CD14-positive monocyte (primary cell): Measurements from ENCODE around the gene KIF9. TPM values are rescaled to one million over a fixed set of nuclear protein-coding genes. Genes with fewer than 3 reads are reported as not detected.

ENCODE experiments used
- DNase-seq, 3 donors: peaks; one replicate each; pipeline ENCODE4 v3.0.0-alpha.2; 2011 to 2022
- H2AFZ ChIP-seq: 2 replicates; pipeline ENCODE4 v1.6.0; 2012; ENCODE audit warnings: mild to moderate bottlenecking, low read depth, low read length, inconsistent platforms; ENCODE audit not compliant: insufficient read depth, poor library complexity, severe bottlenecking
- H3K27ac ChIP-seq, 2 donors: 1 replicate in 1 of 2; 2 replicates in 1 of 2; pipeline ENCODE4 v1.5.1; 2012 to 2013; ENCODE audit warnings: low read length in 2 of 2, control low read depth in 1 of 2, inconsistent platforms in 1 of 2, low read depth in 1 of 2, mild to moderate bottlenecking in 1 of 2
- H3K27me3 ChIP-seq, 2 donors: one replicate each; pipeline versions ENCODE4 v1.6.0 to v1.6.1; 2011 to 2013; ENCODE audit warnings: low read length in 2 of 2; ENCODE audit not compliant: control insufficient read depth in 2 of 2, insufficient read depth in 2 of 2
- H3K36me3 ChIP-seq, 2 donors: replicated peaks in 1 of 2; 1 replicate in 1 of 2; 2 replicates in 1 of 2; pipeline versions ENCODE4 v1.5.1 to v1.6.1; 2012 to 2013; ENCODE audit warnings: low read length in 2 of 2, control low read depth in 1 of 2, inconsistent platforms in 1 of 2, mild to moderate bottlenecking in 1 of 2; ENCODE audit not compliant: insufficient read depth in 2 of 2, control insufficient read depth in 1 of 2
- H3K4me1 ChIP-seq, 2 donors: 1 replicate in 1 of 2; 2 replicates in 1 of 2; pipeline versions ENCODE4 v1.5.1 to v1.6.1; 2012 to 2013; ENCODE audit warnings: low read length in 2 of 2, control low read depth in 1 of 2, inconsistent platforms in 1 of 2, mild to moderate bottlenecking in 1 of 2, moderate library complexity in 1 of 2; ENCODE audit not compliant: insufficient read depth in 2 of 2, control insufficient read depth in 1 of 2
- H3K4me2 ChIP-seq: replicated peaks from 2 replicates; pipeline ENCODE3; 2012; ENCODE audit warnings: low read length, moderate library complexity, mild to moderate bottlenecking; ENCODE audit not compliant: poor library complexity, severe bottlenecking; ENCODE audit errors: extremely low read depth
- H3K4me3 ChIP-seq, 3 experiments: fragments of 200-600 bp in 1 of 3; sonication (generic) in 1 of 3; replicated peaks in 1 of 3; 1 replicate in 2 of 3; 2 replicates in 1 of 3; pipeline ENCODE4 v1.5.1; 2011 to 2013; ENCODE audit warnings: low read length in 3 of 3, mild to moderate bottlenecking in 3 of 3, control low read depth in 2 of 3, low read depth in 2 of 3, inconsistent platforms in 1 of 3, moderate library complexity in 1 of 3
- H3K79me2 ChIP-seq: 2 replicates; pipeline ENCODE4 v1.6.0; 2012; ENCODE audit warnings: mild to moderate bottlenecking, control low read depth, inconsistent platforms, low read length, moderate library complexity; ENCODE audit not compliant: insufficient read depth
- H3K9ac ChIP-seq: 2 replicates; pipeline ENCODE4 v1.6.0; 2017; ENCODE audit warnings: low read length, mild to moderate bottlenecking; ENCODE audit not compliant: insufficient read depth, poor library complexity, severe bottlenecking
- H3K9me3 ChIP-seq, 2 donors: replicated peaks in 1 of 2; 1 replicate in 1 of 2; 2 replicates in 1 of 2; pipeline versions ENCODE4 v1.5.1 to v1.6.1; 2012 to 2013; ENCODE audit warnings: low read length in 2 of 2, control low read depth in 1 of 2; ENCODE audit not compliant: control insufficient read depth in 1 of 2, insufficient read depth in 1 of 2
- H4K20me1 ChIP-seq: 2 replicates; pipeline ENCODE4 v1.6.0; 2012; ENCODE audit warnings: mild to moderate bottlenecking, low read length, control low read depth, moderate library complexity; ENCODE audit not compliant: insufficient read depth
- H3K27ac Mint-ChIP-seq, 7 donors: one replicate each; pipeline ENCODE4 v1.8.0; 2020; ENCODE audit warnings: mild to moderate bottlenecking in 7 of 7, mixed read lengths in 7 of 7, moderate library complexity in 6 of 7, inconsistent platforms in 2 of 7
- H3K27me3 Mint-ChIP-seq, 3 donors: one replicate each; pipeline ENCODE4 v1.8.0; 2021 to 2022; ENCODE audit warnings: low read depth in 3 of 3, mild to moderate bottlenecking in 3 of 3, mixed read lengths in 3 of 3, moderate library complexity in 3 of 3, inconsistent platforms in 1 of 3
- H3K36me3 Mint-ChIP-seq, 2 donors: one replicate each; pipeline ENCODE4 v1.8.0; 2020; ENCODE audit warnings: mixed read lengths in 2 of 2, inconsistent platforms in 1 of 2, mild to moderate bottlenecking in 1 of 2
- H3K4me1 Mint-ChIP-seq: one replicate; pipeline ENCODE4 v1.8.0; 2020; ENCODE audit warnings: mild to moderate bottlenecking, mixed read lengths
- H3K4me3 Mint-ChIP-seq, 2 donors: one replicate each; pipeline ENCODE4 v1.8.0; 2020; ENCODE audit warnings: mild to moderate bottlenecking in 2 of 2, mixed read lengths in 2 of 2, moderate library complexity in 1 of 2
- H3K9me3 Mint-ChIP-seq, 7 donors: one replicate each; pipeline ENCODE4 v1.8.0; 2020 to 2022; ENCODE audit warnings: mixed read lengths in 7 of 7, mild to moderate bottlenecking in 6 of 7, moderate library complexity in 6 of 7, inconsistent platforms in 2 of 7
- WGBS: methylation state at CpG from one replicate; pipeline ENCODE4 v1.1.5; 2013; ENCODE audit warnings: missing lambda C conversion rate; ENCODE audit not compliant: insufficient coverage; 5-methylcytosine and 5-hydroxymethylcytosine counted together
- intact Hi-C, 2 donors: fragments of 100-400 bp; cut with micrococcal nuclease; formaldehyde crosslinking; loops; one replicate each; pipeline versions ENCODE4 v1.15.0 to v1.15.1; 2023
- polyA plus RNA-seq, 3 donors: library from polyadenylated mRNA; depleted of rRNA in 1 of 3; unstranded in 2 of 3; stranded (reverse) in 1 of 3; fragments of 300-500 nt in 2 of 3; fragments of >200 nt in 1 of 3; fragmentation: Illumina TruSeq in 2 of 3; gene quantifications; 1 replicate in 2 of 3; 2 replicates in 1 of 3; pipeline ENCODE4 v1.2.3, GENCODE V29; 2012 to 2021
- TF ChIP-seq, protein P1 (sequence below): fragments of 200-600 bp; IDR thresholded peaks from one replicate; pipeline ENCODE4 v1.8.0; 2022; ENCODE audit warnings: antibody characterized with exemption, mild to moderate bottlenecking

The KIF9 gene
- polyA plus RNA-seq, 3 donors = 2.4 to 5.1 (median 3.8) TPM

DNA sequence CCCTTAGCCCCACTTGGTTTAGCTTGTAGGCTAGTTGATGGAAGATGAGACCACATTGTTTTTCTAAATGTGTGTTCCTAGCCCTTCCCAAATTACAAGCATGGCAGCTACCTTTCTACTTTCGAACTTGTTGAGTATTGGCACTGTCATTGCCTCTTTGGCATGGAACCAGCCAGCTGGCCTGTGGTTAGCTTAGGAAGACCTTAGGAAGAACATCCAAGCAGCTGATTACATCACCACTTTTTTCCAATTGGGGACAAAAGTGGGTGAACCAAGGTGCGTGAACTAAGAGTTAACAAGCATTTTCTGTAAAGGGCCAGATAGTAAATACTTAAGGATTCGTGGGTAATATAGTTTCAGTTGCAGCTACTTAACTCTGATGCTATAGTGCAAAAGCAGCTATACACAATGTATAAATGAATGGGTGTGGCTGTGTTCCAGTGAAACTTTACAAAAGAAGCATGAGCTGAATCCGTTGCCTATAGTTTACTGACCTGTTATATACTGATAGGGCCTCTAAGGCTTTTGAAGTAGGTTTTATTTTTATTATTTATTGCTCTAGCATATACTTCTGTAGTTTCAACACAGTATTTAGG lies 8.7 kb upstream of the KIF9 start:
- Histone ChIP-seq H4K20me1 (peaks cover 87% of the 10 kb centered on the region), H3K4me2 (no peak overlapping the region), H3K27ac (peak overlapping the region in 1 of 2 donors; percentile 47), H3K4me3 (no peak overlapping the region), H3K27me3 (no peaks in the 10 kb centered on the region), H3K79me2 (peaks cover 95% of the 10 kb centered on the region), H3K4me1 (peaks cover 63 to 82% of the 10 kb centered on the region in 2 donors), H3K9ac (no peak overlapping the region), H3K9me3 (no peaks in the 10 kb centered on the region), H3K36me3 (peaks cover 8 to 59% of the 10 kb centered on the region in 2 donors), H2AFZ (no peak overlapping the region)
- Mint-ChIP-seq H3K4me3 (no peak overlapping the region), H3K9me3 (no peaks in the 10 kb centered on the region), H3K36me3 (peaks cover 38 to 57% of the 10 kb centered on the region in 2 donors), H3K27me3 (peaks cover 0 to 2% (median 0%) of the 10 kb centered on the region in 3 donors), H3K4me1 (peaks cover 81% of the 10 kb centered on the region), H3K27ac (peak overlapping the region in 2 of 7 donors; percentile 40 to 44)
- DNase-seq = no peak
- intact Hi-C loops = no loop called here
- no CpG with 5 or more reads among the region's 4 CpGs for WGBS
- TF ChIP-seq, protein P1, sequence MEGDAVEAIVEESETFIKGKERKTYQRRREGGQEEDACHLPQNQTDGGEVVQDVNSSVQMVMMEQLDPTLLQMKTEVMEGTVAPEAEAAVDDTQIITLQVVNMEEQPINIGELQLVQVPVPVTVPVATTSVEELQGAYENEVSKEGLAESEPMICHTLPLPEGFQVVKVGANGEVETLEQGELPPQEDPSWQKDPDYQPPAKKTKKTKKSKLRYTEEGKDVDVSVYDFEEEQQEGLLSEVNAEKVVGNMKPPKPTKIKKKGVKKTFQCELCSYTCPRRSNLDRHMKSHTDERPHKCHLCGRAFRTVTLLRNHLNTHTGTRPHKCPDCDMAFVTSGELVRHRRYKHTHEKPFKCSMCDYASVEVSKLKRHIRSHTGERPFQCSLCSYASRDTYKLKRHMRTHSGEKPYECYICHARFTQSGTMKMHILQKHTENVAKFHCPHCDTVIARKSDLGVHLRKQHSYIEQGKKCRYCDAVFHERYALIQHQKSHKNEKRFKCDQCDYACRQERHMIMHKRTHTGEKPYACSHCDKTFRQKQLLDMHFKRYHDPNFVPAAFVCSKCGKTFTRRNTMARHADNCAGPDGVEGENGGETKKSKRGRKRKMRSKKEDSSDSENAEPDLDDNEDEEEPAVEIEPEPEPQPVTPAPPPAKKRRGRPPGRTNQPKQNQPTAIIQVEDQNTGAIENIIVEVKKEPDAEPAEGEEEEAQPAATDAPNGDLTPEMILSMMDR = no peak

DNA sequence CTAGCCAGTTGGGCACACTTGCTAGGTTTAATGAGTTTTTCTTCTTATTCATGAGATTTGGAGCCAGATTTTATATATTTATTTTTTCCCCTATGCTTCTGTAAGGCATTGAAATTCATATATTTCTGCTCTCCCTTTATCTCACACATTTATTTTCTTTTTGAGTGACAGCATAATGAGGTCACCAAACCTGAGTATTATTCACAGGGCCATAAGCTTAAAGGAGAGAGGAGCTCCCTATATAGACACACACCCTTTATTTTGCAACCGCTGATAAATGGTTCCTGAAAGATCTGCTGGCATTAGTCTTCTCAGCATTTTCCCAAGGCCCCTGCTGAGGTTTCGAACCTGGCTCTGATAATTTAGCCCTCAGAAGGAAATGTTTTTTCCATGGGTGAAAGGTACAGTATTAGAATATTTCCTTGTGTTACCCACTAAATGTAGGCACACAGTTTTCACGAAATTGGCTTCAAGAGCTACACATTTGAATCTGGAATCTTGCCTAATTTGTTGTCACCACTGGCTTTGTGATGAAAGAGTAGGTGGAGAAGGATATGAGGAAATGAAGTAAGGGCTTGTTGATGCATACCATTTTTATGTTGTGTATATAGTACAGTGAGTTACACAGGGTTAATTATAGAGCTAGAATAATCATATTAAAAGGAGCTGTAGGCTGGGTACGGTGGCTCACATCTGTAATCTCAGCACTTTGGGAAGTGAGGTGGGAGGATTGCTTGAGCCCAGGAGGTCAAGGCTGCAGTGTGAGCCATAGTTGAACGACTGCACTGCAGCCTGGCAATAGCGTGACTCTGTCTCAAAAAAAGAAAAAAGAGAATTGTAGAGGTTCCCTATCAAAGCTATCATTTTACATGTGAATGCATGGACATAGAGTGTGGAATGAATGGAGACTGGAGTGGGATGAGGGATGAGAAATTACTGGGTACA lies 6.6 kb upstream of the KIF9 start:
- Mint-ChIP-seq H3K4me1 (peaks cover 83% of the 10 kb centered on the region), H3K9me3 (no peaks in the 10 kb centered on the region), H3K36me3 (peaks cover 24 to 52% of the 10 kb centered on the region in 2 donors), H3K27ac (peak overlapping the region; percentile 84 to 96 (median 94)), H3K4me3 (peak overlapping the region; percentile 14 to 65), H3K27me3 (peaks cover 0 to 2% (median 2%) of the 10 kb centered on the region in 3 donors)
- WGBS = 23% methylated on average over 3 of the region's 6 CpGs
- H3K79me2 ChIP-seq = peaks cover 93% of the 10 kb centered on the region
- no peak overlapping the region for H2AFZ ChIP-seq
- H3K4me2 ChIP-seq = peak overlapping the region; percentile 58
- H3K36me3 ChIP-seq = peaks cover 8 to 47% of the 10 kb centered on the region in 2 donors
- DNase-seq = peak; percentile 57 to 76 (median 75)
- TF ChIP-seq, protein P1 = no peak
- peaks cover 73% of the 10 kb centered on the region for H4K20me1 ChIP-seq
- peak overlapping the region; percentile 19 for H3K9ac ChIP-seq
- H3K27me3 ChIP-seq = no peaks in the 10 kb centered on the region
- no peaks in the 10 kb centered on the region for H3K9me3 ChIP-seq
- H3K27ac ChIP-seq = peak overlapping the region; percentile 82 to 84
- peaks cover 75 to 82% of the 10 kb centered on the region in 2 donors for H3K4me1 ChIP-seq
- H3K4me3 ChIP-seq = peak overlapping the region in 1 of 3 experiments; percentile 56
- intact Hi-C loops = loop anchor here (10.0 kb wide), 3 partner anchors 96 to 1156 kb away; partner anchors contain the start of genes SETD2 (in 2 of the 2), ATRIP (in 1 of the 2), CCDC51 (in 1 of the 2) and PTPN23 (in 1 of the 2)
